Pancreas (tissue), 10 donors: ENCODE results near the gene ITGB5. TPM values are rescaled to one million over a fixed set of nuclear protein-coding genes. Genes with fewer than 3 reads are reported as not detected.

Experiments used
- ATAC-seq, 4 donors: fragments of 200-7000 bp; cut with Tn5 transposase; one replicate each; pipeline versions ENCODE4 v1.8.0 to v1.9.1; 2020; ENCODE audit warnings: mild to moderate bottlenecking in 4 of 4, moderate library complexity in 4 of 4
- DNase-seq, 6 donors: peaks; one replicate each; pipeline ENCODE4 v3.0.0-alpha.2; 2020
- FAIRE-seq: peaks from 2 replicates; lab custom pipeline; 2012; peaks lifted over from hg19 to GRCh38; lab: Jason Lieb, UNC
- H3K27ac ChIP-seq, 4 donors: fragments of 200-600 bp; sonication (generic); 1 replicate in 3 of 4; 2 replicates in 1 of 4; pipeline versions ENCODE4 v1.5.0 to v1.8.0; 2020
- H3K27me3 ChIP-seq, 4 donors: fragments of 200-600 bp; one replicate each; pipeline ENCODE4 v1.8.0; 2021
- H3K36me3 ChIP-seq, 3 donors: fragments of 200-600 bp; sonication (generic) in 1 of 3; one replicate each; pipeline versions ENCODE4 v1.5.0 to v1.8.0; 2020 to 2021
- H3K4me1 ChIP-seq, 3 donors: fragments of 200-600 bp; one replicate each; pipeline ENCODE4 v1.8.0; 2021
- H3K4me3 ChIP-seq, 4 donors: fragments of 200-600 bp; sonication (generic) in 2 of 4; one replicate each; pipeline versions ENCODE4 v1.5.0 to v1.8.0; 2020 to 2021
- H3K9me3 ChIP-seq, 4 donors: fragments of 200-600 bp; one replicate each; pipeline ENCODE4 v1.8.0; 2021
- CTCF ChIP-seq, 4 donors: fragments of 200-600 bp; sonication (generic) in 3 of 4; IDR thresholded peaks; one replicate each; pipeline versions ENCODE4 v1.5.0 to v1.8.0; 2021; ENCODE audit warnings: antibody characterized with exemption in 4 of 4
- WGBS, 2 donors: extraction: QIAGEN DNeasy Blood & Tissue Kit; methylation state at CpG; one replicate each; pipeline ENCODE4 v1.1.7; 2013; 5-methylcytosine and 5-hydroxymethylcytosine counted together
- intact Hi-C, 3 donors: fragments of 100-400 bp; cut with DNase I; formaldehyde crosslinking; loops; one replicate each; pipeline versions ENCODE4 v1.11.1 to v1.14.2; 2022
- polyA plus RNA-seq, 2 donors: library from polyadenylated mRNA; stranded (reverse); fragments of 200-250 nt; gene quantifications; one replicate each; pipeline ENCODE4 v1.2.3, GENCODE V29; 2013
- total RNA-seq, 6 donors: library from RNA; stranded (reverse); fragmentation: NEBNext Ultra II Directional in 4 of 6; extraction: Animal tissue kit (Norgen Biotek cat#: 25700) in 4 of 6; gene quantifications; one replicate each; pipeline versions ENCODE4 v1.2.1 to v1.2.4, GENCODE V29; 2021 to 2023
- donor health status: healthy with polysubstance abuse.
- donor health status: DM: no; HTN: no; CAD: no; lungs with moderate emphysema.
- donor health status: DM: no; HTN: no; CAD: no.
- donor health status: control.
- donor health status: control.
- donor health status: Bipolar disorder and iron deficiency.
- donor health status: DM: yes; HTN: yes; CAD: no.
- donor health status: DM: no; HTN: no; CAD: no.
- donor health status: DM: no; HTN: no; CAD: no.
- donor health status: DM: yes; HTN: yes; CAD: no.

ITGB5 gene
- total and polyA plus RNA-seq, 8 donors, result 9.5 to 69.9 (median 24.5) TPM

DNA sequence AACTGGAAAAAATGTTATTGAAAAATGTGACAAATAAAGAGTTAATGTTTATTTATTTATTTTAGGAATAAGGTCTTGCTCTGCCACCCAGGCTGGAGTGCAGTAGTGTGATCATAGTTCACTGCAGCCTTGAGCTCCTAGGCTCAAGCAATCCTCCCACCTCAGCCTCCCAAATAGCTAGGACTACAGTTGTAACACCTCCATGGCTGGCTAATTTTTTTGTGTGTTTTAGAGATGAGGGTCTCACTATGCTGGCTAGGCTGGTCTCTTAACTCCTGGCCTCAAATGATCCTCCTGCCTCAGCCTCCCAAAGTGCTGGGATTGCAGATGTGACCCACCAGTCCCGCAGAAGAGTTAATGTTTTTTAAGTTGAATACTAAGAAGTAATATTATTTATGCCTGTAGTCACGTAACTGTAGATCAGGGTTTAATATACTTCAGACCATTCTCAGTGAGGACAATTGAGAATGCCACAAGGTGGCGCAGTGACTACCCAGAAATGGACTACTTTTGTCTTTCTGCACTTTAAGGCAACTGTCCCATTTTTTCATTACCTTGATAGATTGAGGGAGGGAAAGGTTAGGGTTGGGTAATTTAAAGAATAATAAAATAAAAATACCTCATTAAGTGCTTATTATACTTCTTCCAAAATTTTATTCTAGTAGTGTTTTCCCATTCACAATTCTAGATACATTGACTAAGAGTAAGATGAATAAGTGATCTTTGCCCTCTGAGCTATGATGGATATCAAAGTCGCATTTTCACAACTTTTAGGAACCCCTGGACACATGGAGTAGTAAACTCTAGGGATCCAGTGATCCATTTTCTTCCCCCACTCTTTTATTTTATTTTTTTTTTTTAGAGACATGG is 41.4 kb upstream of the ITGB5 start:
- 21 to 24% methylated on average over 4 of the region's 4 CpGs for WGBS, 2 donors
- FAIRE-seq (peak; percentile 59), ATAC-seq (peak; percentile 56 to 90 (median 89)), DNase-seq (peak in 5 of 6 donors; percentile 25 to 70 (median 54))
- Histone ChIP-seq H3K9me3 (no peaks in the 10 kb centered on the region), H3K27ac (no peak overlapping the region), H3K27me3 (no peaks in the 10 kb centered on the region), H3K4me1 (peaks cover 0 to 3% (median 2%) of the 10 kb centered on the region in 3 donors), H3K4me3 (no peak overlapping the region), H3K36me3 (no peaks in the 10 kb centered on the region)
- peak; percentile 32 to 65 (median 58) for TF ChIP-seq CTCF (IDR thresholded peaks at IDR 0.05)
- intact Hi-C loops, result no loop called here

DNA sequence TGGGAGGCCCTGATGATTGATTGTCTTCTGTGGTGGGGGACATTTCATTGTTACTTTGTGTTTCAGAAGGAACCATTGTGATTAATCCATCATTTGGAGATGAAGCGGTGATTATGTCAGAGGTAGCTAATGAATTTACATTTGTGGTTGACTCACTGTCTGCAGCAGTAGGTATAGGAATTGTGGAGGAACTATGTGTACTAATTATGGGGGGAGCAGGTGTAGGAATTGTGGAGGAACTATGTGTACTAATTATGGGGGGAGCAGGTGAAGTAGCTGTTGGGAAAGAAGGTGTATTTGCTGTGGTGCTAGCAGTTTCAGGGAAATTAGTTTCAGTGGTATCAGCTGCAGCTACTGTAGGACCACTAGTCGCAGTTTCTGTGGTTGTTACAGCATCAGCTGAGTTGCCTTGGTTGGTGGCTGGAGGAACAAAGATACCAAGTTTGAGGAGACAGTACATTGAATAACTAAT is 40.4 kb upstream of the ITGB5 start:
- Histone ChIP-seq H3K27me3 (no peaks in the 10 kb centered on the region), H3K4me3 (no peak overlapping the region), H3K9me3 (no peaks in the 10 kb centered on the region), H3K36me3 (no peaks in the 10 kb centered on the region), H3K4me1 (peaks cover 0 to 3% (median 2%) of the 10 kb centered on the region in 3 donors), H3K27ac (no peak overlapping the region)
- no peak for TF ChIP-seq CTCF (IDR thresholded peaks at IDR 0.05)
- WGBS, 2 donors, result 92 to 97% methylated on average over 2 of the region's 2 CpGs
- ATAC-seq (no peak), FAIRE-seq (no peak), DNase-seq (no peak)
- intact Hi-C loops, result no loop called here

DNA sequence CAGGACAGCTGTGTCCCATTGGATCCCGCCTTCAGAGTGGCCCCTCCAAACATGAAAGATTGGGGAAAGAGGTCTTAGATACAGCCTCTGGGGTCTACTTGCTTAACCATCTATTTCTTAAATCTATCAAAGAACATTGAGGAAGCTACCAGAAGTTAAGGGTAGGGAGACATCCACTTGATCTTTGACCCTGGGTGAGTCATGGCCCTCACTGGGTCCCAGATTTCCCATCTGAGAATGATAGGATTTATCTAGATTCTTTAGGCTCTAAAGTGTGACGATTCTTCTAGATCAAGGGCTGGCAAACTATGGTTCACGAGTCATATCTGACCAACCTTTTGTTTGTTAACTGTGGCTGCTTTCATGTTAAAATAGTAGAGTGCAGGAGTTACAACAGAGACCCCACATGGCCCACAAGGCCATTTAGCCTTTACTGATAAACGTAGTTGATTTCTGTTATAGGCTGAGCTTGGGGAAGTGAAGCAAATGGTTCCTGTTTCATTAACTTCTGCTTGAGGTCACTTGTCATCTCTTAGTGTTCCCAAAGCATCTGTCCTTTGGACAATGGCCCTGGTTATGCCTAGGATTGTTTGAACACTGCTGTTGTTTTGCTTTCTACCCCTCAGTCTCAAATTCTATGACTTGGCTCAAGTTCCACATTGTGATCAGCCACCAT is 39.4 kb upstream of the ITGB5 start:
- ATAC-seq, result no peak
- no peak for TF ChIP-seq CTCF (IDR thresholded peaks at IDR 0.05)
- intact Hi-C loops, result no loop called here
- no peaks in the 10 kb centered on the region for H3K9me3 ChIP-seq
- H3K4me3 ChIP-seq, result no peak overlapping the region
- no peak for DNase-seq
- no peak overlapping the region for H3K27ac ChIP-seq
- no peaks in the 10 kb centered on the region for H3K36me3 ChIP-seq
- WGBS, 2 donors, result 64 to 78% methylated on average over 4 of the region's 4 CpGs
- peaks cover 0 to 3% (median 2%) of the 10 kb centered on the region in 3 donors for H3K4me1 ChIP-seq
- FAIRE-seq, result no peak
- no peaks in the 10 kb centered on the region for H3K27me3 ChIP-seq

DNA sequence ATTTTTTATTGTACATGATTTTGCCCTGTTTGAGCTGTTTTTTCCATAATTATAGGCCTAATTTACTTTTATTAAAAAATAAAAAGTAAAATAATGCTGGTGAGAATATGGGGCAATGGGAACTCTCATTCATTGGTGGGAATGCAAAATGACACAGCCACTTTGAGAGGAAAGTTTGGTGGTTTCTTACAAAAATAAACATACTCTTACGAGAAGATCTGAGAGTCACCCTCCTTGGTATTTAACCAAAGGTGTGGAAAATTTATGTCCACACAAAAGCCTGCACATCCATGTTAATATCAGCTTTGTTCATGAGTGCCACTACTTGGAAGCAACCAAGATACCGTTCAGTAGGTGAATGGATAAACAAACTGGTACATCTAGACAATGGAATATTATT is 37.6 kb upstream of the ITGB5 start:
- intact Hi-C loops, result no loop called here
- H3K27me3 ChIP-seq, result no peaks in the 10 kb centered on the region

More for the DNA sequence above, 37.6 kb upstream of the ITGB5 start:
- no peak overlapping the region for H3K27ac ChIP-seq
- no peak for TF ChIP-seq CTCF (IDR thresholded peaks at IDR 0.05)
- peaks cover 0 to 3% (median 2%) of the 10 kb centered on the region in 3 donors for H3K4me1 ChIP-seq
- H3K4me3 ChIP-seq, result no peak overlapping the region
- WGBS, 2 donors, result 88 to 90% methylated on average over 2 of the region's 2 CpGs
- FAIRE-seq (no peak), ATAC-seq (no peak), DNase-seq (no peak)
- no peaks in the 10 kb centered on the region for H3K9me3 ChIP-seq
- no peaks in the 10 kb centered on the region for H3K36me3 ChIP-seq
